ENCODE measurements around the gene ITIH4.

Gene ITIH4

GRCh38 chr3:52830535-52831258 is at the start of gene ITIH4:
ITIH4 (minus strand) TSS chr3:52830672; CDS start chr3:52830642, 30 bp downstream.
- no peak for DNase-seq (ENCODE audit: low spot score)

GRCh38 chr3:52880047-52880446 is 49.6 kb upstream of the ITIH4 start:
- DNase-seq (ENCODE audit: low spot score) = no peak

- no peak for DNase-seq (ENCODE audit: low spot score)
Observed at GRCh38 chr3:52879581-52879980, 49.1 kb upstream of the ITIH4 start.

GRCh38 chr3:52879090-52879489 is 48.6 kb upstream of the ITIH4 start:
- no peak for DNase-seq (ENCODE audit: low spot score)

- DNase-seq (ENCODE audit: low spot score) = no peak
Observed at GRCh38 chr3:52877085-52877484, 46.6 kb upstream of the ITIH4 start.

- no peak for DNase-seq (ENCODE audit: low spot score)
Observed at GRCh38 chr3:52874864-52875587, 44.6 kb upstream of the ITIH4 start.

- DNase-seq (ENCODE audit: low spot score) = no peak
Observed at GRCh38 chr3:52874160-52874701, 43.8 kb upstream of the ITIH4 start.

GRCh38 chr3:52873433-52874159 is 43.1 kb upstream of the ITIH4 start:
- DNase-seq (ENCODE audit: low spot score) = no peak

- DNase-seq (ENCODE audit: low spot score) = peak; percentile 60
Observed at GRCh38 chr3:52872245-52872644, 41.8 kb upstream of the ITIH4 start.

GRCh38 chr3:52871761-52872160 is 41.3 kb upstream of the ITIH4 start:
- DNase-seq (ENCODE audit: low spot score) = no peak

GRCh38 chr3:52870471-52870870 is 40.0 kb upstream of the ITIH4 start:
- DNase-seq (ENCODE audit: low spot score) = no peak

- DNase-seq (ENCODE audit: low spot score) = peak; percentile 43
Observed at GRCh38 chr3:52866427-52866826, 36.0 kb upstream of the ITIH4 start.

- no peak for DNase-seq (ENCODE audit: low spot score)
Observed at GRCh38 chr3:52865994-52866393, 35.5 kb upstream of the ITIH4 start.

GRCh38 chr3:52860424-52860768 is 29.9 kb upstream of the ITIH4 start:
- no peak for DNase-seq (ENCODE audit: low spot score)

- DNase-seq (ENCODE audit: low spot score) = no peak
Observed at GRCh38 chr3:52859686-52860423, 29.4 kb upstream of the ITIH4 start.

- DNase-seq (ENCODE audit: low spot score) = no peak
Observed at GRCh38 chr3:52857864-52858263, 27.4 kb upstream of the ITIH4 start.

- no peak for DNase-seq (ENCODE audit: low spot score)
Observed at GRCh38 chr3:52857133-52857532, 26.7 kb upstream of the ITIH4 start.

- no peak for DNase-seq (ENCODE audit: low spot score)
Observed at GRCh38 chr3:52856666-52857065, 26.2 kb upstream of the ITIH4 start.

GRCh38 chr3:52854013-52854412 is 23.5 kb upstream of the ITIH4 start:
- no peak for DNase-seq (ENCODE audit: low spot score)

GRCh38 chr3:52852419-52852818 is 21.9 kb upstream of the ITIH4 start:
- no peak for DNase-seq (ENCODE audit: low spot score)

GRCh38 chr3:52851348-52851747 is 20.9 kb upstream of the ITIH4 start:
- peak; percentile 63 for DNase-seq (ENCODE audit: low spot score)

- no peak for DNase-seq (ENCODE audit: low spot score)
Observed at GRCh38 chr3:52849656-52850055, 19.2 kb upstream of the ITIH4 start.
